GM12801 (cell line): ENCODE results near the gene ZNF341.

Source experiments
- CTCF ChIP-seq: IDR thresholded peaks from one replicate; pipeline ENCODE4 v1.5.1; 2011; ENCODE audit warnings: control low read depth; ENCODE audit not compliant: insufficient read length; ENCODE audit errors: extremely low read depth

ZNF341 gene

GRCh38 chr20:33841436-33841799 lies 109.6 kb downstream of the ZNF341 start:
- TF ChIP-seq CTCF: no peak
